T-helper 2 cell treated with Interferon-gamma antibody and Interleukin-4, amounts not matched to agents 5 μg/mL and 100 μg/mL, for 36 hours (primary cell): Measurements from ENCODE around the gene CREB3.

Experiments
- DNase-seq: peaks from one replicate; pipeline ENCODE4 v3.0.0; 2021; ENCODE audit warnings: low spot score
- H3K27ac Mint-ChIP-seq: one replicate; pipeline ENCODE4 v1.8.0; 2021; ENCODE audit warnings: mild to moderate bottlenecking, mixed read lengths
- H3K27me3 Mint-ChIP-seq: one replicate; pipeline ENCODE4 v1.8.0; 2021; ENCODE audit warnings: low read depth, mixed read lengths
- H3K36me3 Mint-ChIP-seq: one replicate; pipeline ENCODE4 v1.8.0; 2021; ENCODE audit warnings: low read depth, mixed read lengths
- H3K4me1 Mint-ChIP-seq: one replicate; pipeline ENCODE4 v1.8.0; 2021; ENCODE audit warnings: low read depth, mixed read lengths
- H3K4me3 Mint-ChIP-seq: one replicate; pipeline ENCODE4 v1.8.0; 2022; ENCODE audit warnings: mild to moderate bottlenecking, moderate library complexity, mixed read lengths
- H3K9me3 Mint-ChIP-seq: one replicate; pipeline ENCODE4 v1.8.0; 2021; ENCODE audit warnings: mixed read lengths

Gene CREB3

DNA sequence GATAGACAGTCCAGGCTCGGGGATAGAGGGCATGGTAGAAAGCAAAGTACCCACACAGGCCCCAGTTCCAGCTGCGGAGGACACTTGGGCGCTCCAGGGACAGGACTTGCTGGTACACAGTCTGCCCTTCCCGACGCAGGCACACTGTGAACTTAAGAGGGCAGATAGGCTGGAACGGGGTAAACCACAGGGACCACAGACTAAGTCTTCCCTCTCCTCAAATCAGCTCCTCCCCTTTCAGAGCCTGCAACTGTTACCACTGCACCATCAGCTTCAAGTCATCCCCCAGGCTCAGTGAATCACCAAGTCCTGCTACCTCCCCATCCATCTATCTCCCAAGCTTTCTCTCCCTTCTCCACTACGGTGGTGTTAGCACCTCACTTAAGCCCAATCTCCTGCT, 9.3 kb downstream of the CREB3 start:
- peaks cover 52% of the 10 kb centered on the region for H3K36me3 Mint-ChIP-seq
- peak overlapping the region; percentile 37 for H3K27ac Mint-ChIP-seq
- no peak for DNase-seq
- H3K4me1 Mint-ChIP-seq: peaks cover 24% of the 10 kb centered on the region
- no peaks in the 10 kb centered on the region for H3K9me3 Mint-ChIP-seq
- peak overlapping the region; percentile 16 for H3K4me3 Mint-ChIP-seq
- H3K27me3 Mint-ChIP-seq: no peaks in the 10 kb centered on the region

GRCh38 chr9:35743452-35743851, 11.0 kb downstream of the CREB3 start:
- peaks cover 39% of the 10 kb centered on the region for H3K4me1 Mint-ChIP-seq
- no peaks in the 10 kb centered on the region for H3K27me3 Mint-ChIP-seq

DNA sequence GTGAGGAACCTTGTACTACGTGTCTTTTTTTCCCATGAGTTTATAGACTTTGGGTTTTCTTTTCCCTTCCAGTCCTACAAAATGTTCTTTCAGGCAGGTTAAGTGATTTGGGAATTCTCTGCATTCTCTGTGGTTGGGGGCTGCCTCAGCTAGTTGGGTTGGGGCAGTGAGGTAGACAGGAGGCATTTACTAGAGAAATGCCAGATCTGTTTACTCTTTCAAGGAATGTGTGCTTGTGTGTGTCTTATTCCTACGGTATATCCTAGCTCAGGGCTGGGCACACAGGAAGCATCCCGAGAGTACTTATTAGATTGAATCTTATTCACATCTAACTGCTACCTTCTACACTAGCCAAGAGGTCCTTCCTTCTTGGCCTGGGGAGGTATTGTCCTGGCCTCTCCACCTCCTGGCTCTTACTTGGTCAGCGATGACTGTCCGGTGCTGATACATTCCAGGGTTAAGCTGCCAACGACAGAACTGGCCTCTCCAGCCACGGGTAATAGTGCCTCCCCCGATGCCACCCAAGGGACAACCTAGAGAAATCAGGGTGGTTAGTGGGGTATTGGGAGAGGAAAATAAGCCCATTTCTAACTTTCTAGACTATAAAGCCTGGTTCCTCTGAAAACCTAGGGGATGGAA, 11.5 kb downstream of the CREB3 start:
- H3K4me1 Mint-ChIP-seq: peaks cover 39% of the 10 kb centered on the region
- no peak for DNase-seq
- H3K36me3 Mint-ChIP-seq: peaks cover 46% of the 10 kb centered on the region
- no peaks in the 10 kb centered on the region for H3K27me3 Mint-ChIP-seq
- H3K9me3 Mint-ChIP-seq: no peaks in the 10 kb centered on the region
- H3K27ac Mint-ChIP-seq: no peak overlapping the region
- H3K4me3 Mint-ChIP-seq: no peak overlapping the region

More at GRCh38 chr9:35743452-35743851, 11.0 kb downstream of the CREB3 start:
- H3K9me3 Mint-ChIP-seq: no peaks in the 10 kb centered on the region
- no peak overlapping the region for H3K27ac Mint-ChIP-seq
- H3K4me3 Mint-ChIP-seq: no peak overlapping the region
- DNase-seq: no peak
- H3K36me3 Mint-ChIP-seq: peaks cover 51% of the 10 kb centered on the region

DNA sequence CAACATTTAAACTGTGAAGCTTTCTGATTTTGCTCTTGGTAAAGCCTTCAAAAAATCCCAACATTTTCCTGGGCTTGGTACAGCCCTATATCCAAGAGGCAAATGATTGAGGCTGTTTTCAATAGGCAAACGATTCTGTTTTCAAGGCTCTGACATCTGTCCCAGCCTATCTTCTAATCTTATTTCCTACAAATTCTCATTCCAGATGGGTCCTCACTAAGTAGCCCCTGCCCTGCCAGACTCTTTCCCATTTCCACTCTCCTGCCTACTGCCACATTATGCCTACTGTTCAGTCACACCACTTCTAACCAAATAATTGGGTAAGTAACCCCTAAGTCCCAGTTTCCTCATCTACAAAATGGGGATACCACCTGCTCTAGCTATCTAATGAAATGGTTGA, 13.1 kb downstream of the CREB3 start:
- Mint-ChIP-seq H3K4me3 (peak overlapping the region; percentile 74), H3K4me1 (peaks cover 45% of the 10 kb centered on the region), H3K36me3 (peaks cover 38% of the 10 kb centered on the region), H3K27ac (no peak overlapping the region), H3K9me3 (no peaks in the 10 kb centered on the region), H3K27me3 (no peaks in the 10 kb centered on the region)
- no peak for DNase-seq

DNA sequence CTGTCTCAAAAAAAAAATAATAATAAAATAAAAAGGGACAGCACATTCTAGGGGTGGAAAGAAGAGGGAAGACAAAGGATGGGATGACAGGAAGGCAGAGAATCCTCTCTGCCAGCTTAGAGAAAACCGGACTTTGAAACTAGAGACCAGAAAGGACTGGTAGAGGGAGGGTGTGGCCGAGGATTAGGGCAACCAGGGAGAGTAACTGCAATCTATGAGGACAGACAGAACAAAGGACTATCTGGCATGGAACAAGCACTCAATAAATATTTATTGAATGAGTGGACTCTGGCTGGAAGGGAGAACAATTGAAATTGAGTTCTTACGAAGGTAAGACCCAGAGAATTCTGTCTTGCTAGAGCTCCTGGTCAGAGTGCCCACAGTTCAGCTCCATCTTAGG, 14.1 kb downstream of the CREB3 start:
- no peaks in the 10 kb centered on the region for H3K9me3 Mint-ChIP-seq
- peak overlapping the region; percentile 91 for H3K4me3 Mint-ChIP-seq
- peaks cover 40% of the 10 kb centered on the region for H3K36me3 Mint-ChIP-seq
- no peak for DNase-seq
- no peak overlapping the region for H3K27ac Mint-ChIP-seq
- peaks cover 42% of the 10 kb centered on the region for H3K4me1 Mint-ChIP-seq
- H3K27me3 Mint-ChIP-seq: no peaks in the 10 kb centered on the region

DNA sequence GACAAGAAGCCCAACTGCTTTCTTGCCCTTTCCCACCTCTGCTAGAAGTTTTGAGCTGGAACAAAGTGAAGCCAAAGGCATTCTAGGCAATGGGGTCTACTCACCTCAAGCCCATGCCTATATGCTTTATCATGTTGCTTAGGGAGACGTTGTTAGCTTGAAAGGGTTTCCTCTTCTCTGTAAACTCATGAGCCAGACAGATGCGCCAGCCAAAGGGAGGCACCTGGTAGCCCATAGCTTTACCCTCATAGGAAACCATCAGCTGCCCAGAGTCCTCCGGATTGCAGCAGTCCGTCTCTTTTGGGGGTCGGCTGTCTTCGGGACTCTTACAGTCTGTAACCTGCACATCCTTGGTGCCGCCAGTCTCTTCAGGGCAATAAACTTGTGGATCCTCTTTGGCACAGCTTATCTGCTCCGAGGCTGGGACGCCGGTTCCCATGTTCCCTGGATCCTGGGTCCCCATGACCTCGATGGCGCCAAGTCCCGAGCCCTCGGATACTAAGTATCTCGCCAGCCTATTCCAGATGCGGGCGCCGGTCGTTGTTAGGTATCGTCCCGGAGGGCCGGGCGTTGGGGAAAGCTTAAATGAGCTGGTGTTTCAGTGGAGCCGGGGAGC, 15.9 kb downstream of the CREB3 start:
- Mint-ChIP-seq H3K27me3 (no peaks in the 10 kb centered on the region), H3K27ac (peak overlapping the region; percentile 68), H3K9me3 (no peaks in the 10 kb centered on the region), H3K4me3 (peak overlapping the region; percentile 91), H3K36me3 (peaks cover 40% of the 10 kb centered on the region), H3K4me1 (peaks cover 38% of the 10 kb centered on the region)
- DNase-seq: no peak

- peak; percentile 76 for DNase-seq
- peak within 1 kb of the TSS; percentile 88 for H3K27ac Mint-ChIP-seq
- no peaks in the 10 kb centered on the region for H3K27me3 Mint-ChIP-seq
- H3K9me3 Mint-ChIP-seq: no peaks in the 10 kb centered on the region
- H3K4me3 Mint-ChIP-seq: peak within 1 kb of the TSS; percentile 95
- peaks cover 37% of the 10 kb centered on the region for H3K36me3 Mint-ChIP-seq
- H3K4me1 Mint-ChIP-seq: peaks cover 36% of the 10 kb centered on the region
These were observed 16.5 kb downstream of the CREB3 start, which contains the start of the genes GBA2 and RGP1 for GRCh38 chr9:35748858-35749514. Gene GBA2 (minus strand): TSS chr9:35749228. CDS start chr9:35748704, 524 bp downstream. Gene RGP1 (plus strand): TSS chr9:35749287. CDS start chr9:35749756, 469 bp downstream.

DNA sequence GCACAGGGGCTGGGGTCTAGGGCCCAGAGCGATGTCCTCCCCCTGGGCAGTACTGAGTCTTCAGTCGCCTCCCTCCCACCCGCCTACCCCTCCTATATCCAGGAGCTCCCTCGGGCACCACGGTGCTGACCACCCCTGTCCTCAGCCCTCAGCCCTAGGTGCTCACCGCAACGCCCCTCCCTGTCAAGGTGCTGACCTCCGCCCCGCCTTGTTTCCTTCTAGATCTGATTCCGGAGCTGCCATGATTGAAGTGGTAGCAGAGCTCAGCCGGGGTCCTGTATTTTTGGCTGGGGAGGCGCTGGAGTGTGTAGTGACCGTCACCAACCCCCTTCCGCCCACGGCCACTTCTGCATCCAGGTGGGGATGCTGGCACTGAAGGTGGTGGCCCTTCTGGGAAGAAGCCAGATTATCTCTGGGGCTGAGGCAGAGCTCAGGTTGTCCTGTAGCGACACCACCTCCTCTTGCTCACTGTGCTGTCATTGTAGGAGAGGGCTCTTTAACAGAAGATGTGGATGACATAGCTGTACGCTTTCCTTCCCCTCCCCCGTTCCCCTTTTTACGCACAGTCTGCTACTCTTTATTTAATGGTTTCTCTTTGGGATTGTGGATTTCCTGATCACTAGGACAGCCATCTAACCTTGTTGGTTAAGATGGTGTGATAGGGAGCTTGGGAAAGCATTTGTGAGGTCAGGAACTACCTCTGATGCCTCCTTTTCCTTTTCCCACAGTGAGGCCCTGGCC, 17.2 kb downstream of the CREB3 start:
- no peaks in the 10 kb centered on the region for H3K27me3 Mint-ChIP-seq
- H3K4me1 Mint-ChIP-seq: peaks cover 36% of the 10 kb centered on the region
- peaks cover 31% of the 10 kb centered on the region for H3K36me3 Mint-ChIP-seq
- H3K4me3 Mint-ChIP-seq: peak overlapping the region; percentile 95
- H3K27ac Mint-ChIP-seq: peak overlapping the region; percentile 88
- no peaks in the 10 kb centered on the region for H3K9me3 Mint-ChIP-seq
- DNase-seq: peak; percentile 30

DNA sequence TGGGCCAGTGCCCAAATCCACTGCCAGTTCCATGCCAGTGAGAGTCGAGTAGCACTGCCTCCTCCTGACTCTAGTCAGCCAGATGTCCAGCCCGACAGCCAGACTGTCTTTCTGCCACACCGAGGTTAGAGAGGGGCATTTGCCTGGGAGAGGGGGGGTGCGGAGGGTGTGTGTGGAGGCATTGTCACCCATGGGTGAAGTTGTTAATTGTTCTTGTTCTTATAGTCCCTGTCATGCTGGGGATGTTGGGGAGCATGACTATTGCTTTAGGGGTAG, 17.7 kb downstream of the CREB3 start:
- DNase-seq: no peak
- peaks cover 36% of the 10 kb centered on the region for H3K4me1 Mint-ChIP-seq
- H3K27me3 Mint-ChIP-seq: no peaks in the 10 kb centered on the region
- no peaks in the 10 kb centered on the region for H3K9me3 Mint-ChIP-seq
- H3K4me3 Mint-ChIP-seq: peak overlapping the region; percentile 95
- peak overlapping the region; percentile 88 for H3K27ac Mint-ChIP-seq
- peaks cover 29% of the 10 kb centered on the region for H3K36me3 Mint-ChIP-seq

DNA sequence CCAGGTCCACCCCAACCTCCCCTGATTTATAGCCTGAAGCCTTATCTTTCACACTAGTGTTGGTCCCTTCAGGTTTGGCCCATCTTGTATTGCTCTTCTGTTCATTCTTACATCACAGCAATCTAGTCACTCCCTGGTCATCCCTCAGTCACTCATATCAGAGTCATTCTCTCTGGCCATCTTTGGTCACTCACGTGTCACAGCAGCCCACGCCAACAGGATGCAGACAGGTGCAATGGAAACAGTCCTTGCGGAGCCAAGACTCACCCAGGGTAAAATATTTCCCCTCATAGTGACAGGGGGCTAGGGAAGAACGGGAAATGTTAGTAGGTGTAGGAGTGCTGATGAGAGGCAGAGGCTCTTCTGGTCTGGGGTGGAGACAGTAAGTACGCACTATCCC, 21.0 kb downstream of the CREB3 start:
- Mint-ChIP-seq H3K27me3 (no peaks in the 10 kb centered on the region), H3K27ac (no peak overlapping the region), H3K36me3 (peaks cover 22% of the 10 kb centered on the region), H3K4me1 (peaks cover 28% of the 10 kb centered on the region), H3K4me3 (no peak overlapping the region), H3K9me3 (no peaks in the 10 kb centered on the region)
- no peak for DNase-seq

DNA sequence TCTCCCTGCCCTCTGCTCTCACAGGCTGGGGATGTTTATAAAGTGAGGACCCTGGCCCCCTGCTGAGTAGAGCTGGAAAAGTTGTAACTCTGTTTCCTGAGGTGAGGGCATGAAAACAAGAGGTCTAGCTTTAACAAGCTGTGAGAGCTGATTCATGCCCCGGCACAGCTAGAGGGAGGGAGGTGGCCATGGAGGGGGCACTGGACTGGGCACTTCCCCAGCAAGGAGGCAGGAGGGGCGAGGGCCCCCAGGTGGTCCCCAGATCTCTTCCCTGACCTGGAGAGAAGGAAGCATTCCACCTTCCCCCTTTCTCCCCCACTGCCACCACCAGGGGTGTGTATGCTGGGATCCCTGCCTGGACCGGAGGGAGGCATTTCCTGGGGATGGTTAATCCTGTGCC, 21.8 kb downstream of the CREB3 start, which contains the start of gene MSMP:
Gene MSMP, minus strand, starts transcription at position 13 of the 400 bp plus-strand sequence. CDS start 147 bp downstream, outside the sequence.
- no peaks in the 10 kb centered on the region for H3K27me3 Mint-ChIP-seq
- H3K4me1 Mint-ChIP-seq: peaks cover 34% of the 10 kb centered on the region
- H3K36me3 Mint-ChIP-seq: peaks cover 22% of the 10 kb centered on the region
- no peak for DNase-seq
- no peaks in the 10 kb centered on the region for H3K9me3 Mint-ChIP-seq
- no peak within 1 kb of the TSS for H3K4me3 Mint-ChIP-seq
- H3K27ac Mint-ChIP-seq: no peak within 1 kb of the TSS

DNA sequence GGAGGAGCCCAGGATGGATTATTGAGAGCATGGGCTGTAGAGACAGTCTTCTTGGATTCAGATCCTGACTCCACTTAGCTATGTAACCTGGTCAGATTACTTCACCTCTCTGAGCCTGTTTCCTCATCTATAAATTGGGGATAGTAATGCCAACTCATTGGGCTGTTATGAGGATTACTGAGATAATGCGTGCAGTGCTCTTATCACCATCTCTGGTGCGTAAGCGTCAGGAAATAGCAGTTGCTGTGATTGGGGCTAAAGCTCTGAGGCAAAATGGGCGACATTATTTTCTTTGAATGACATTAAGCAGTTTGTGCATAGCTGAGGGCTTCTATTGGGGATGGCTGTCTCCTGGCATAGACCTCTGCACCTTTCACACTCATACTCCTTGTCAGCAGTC, 22.6 kb downstream of the CREB3 start:
- Mint-ChIP-seq H3K27me3 (no peaks in the 10 kb centered on the region), H3K4me1 (peaks cover 34% of the 10 kb centered on the region), H3K4me3 (no peak overlapping the region), H3K36me3 (peaks cover 22% of the 10 kb centered on the region), H3K9me3 (no peaks in the 10 kb centered on the region), H3K27ac (no peak overlapping the region)
- no peak for DNase-seq

DNA sequence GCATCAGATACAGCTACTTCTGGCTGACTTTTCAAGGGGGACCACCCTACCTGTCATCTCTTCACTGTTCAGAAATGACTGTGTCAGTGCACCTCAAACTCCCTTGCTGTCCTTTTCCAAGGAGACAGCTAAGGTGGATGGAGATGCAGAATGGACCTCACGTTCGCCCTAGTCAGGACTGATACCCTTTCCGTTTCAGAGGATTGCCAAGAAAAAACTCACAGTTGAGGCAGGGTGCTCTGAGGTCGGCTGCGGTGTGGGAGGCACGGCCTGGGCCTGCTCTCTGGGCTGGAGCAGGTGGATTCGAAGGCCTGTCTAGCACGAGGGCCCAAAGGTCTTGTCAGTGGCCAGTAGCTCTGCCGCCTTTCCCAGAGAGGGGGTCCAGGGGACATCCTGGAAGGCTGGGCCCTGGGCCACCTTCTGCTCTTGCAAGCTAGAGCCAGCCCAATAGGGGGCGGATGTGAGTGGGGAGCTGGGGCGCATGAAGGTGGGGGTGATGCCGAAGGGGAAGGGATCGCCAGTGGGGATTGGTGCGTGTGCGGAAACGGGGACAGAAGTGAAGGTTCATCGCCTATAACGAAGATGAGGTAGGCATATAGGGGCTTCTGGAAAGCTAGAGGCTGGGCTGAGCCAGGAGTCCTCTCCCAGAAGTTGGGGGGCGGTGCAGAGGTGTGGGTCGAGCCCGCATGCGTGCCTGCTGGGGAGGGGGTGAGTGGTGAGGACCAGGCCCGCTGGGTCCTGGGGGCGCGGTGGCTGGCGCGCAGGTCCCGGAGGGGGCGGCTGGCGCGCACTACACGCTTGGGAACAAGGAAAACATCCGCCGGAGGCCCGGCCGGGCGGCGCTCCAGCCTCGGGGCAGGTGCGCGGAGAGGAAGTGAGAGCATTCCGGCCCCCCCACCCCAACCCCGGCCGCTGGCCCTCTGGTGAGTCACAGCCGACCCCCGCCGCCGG, 24.1 kb downstream of the CREB3 start:
- Mint-ChIP-seq H3K36me3 (peaks cover 24% of the 10 kb centered on the region), H3K9me3 (no peaks in the 10 kb centered on the region), H3K27ac (peak overlapping the region; percentile 98), H3K4me1 (peaks cover 37% of the 10 kb centered on the region), H3K4me3 (peak overlapping the region; percentile 97), H3K27me3 (no peaks in the 10 kb centered on the region)
- DNase-seq: peak; percentile 73
